Testis (tissue), 2 donors: ENCODE results near the gene EFNA5.

Experiments used
- CTCF ChIP-seq, 3 experiments: fragments of 450-650 bp in 2 of 3; fragments of 200-600 bp in 1 of 3; sonication (generic) in 1 of 3; IDR thresholded peaks; one replicate each; pipeline ENCODE4 v1.5.1; 2016 to 2019; ENCODE audit warnings: antibody characterized with exemption in 3 of 3, mild to moderate bottlenecking in 2 of 3, moderate library complexity in 1 of 3
- POLR2A ChIP-seq: fragments of 450-650 bp; IDR thresholded peaks from one replicate; pipeline ENCODE4 v1.6.1; 2017; ENCODE audit warnings: antibody characterized with exemption, mild to moderate bottlenecking, moderate library complexity

GRCh38 chr5:107680799-107681198, 10.1 kb upstream of the EFNA5 start:
- no peak for TF ChIP-seq CTCF (IDR thresholded peaks at IDR 0.05)
- no peak for TF ChIP-seq POLR2A
